GM21360 (cell line): ENCODE measurements around the gene PARP12.

Experiments
- ATAC-seq: cut with Tn5 transposase; IDR thresholded peaks from one replicate; pipeline ENCODE4 v1.9.1; 2021; ENCODE audit warnings: mild to moderate bottlenecking, moderate library complexity; ENCODE audit not compliant: unreplicated experiment

The PARP12 gene

GRCh38 chr7:140036224-140036962, 26.4 kb downstream of the PARP12 start:
- ATAC-seq = no peak

- ATAC-seq = no peak
These were observed 27.1 kb downstream of the PARP12 start for GRCh38 chr7:140035400-140036223.

- ATAC-seq = no peak
These were observed 28.3 kb downstream of the PARP12 start for GRCh38 chr7:140034421-140034820.

GRCh38 chr7:140033779-140034363, 28.9 kb downstream of the PARP12 start:
- no peak for ATAC-seq

- ATAC-seq = no peak
These were observed 29.7 kb downstream of the PARP12 start for GRCh38 chr7:140033036-140033435.

GRCh38 chr7:140031364-140031763, 31.4 kb downstream of the PARP12 start:
- no peak for ATAC-seq

- no peak for ATAC-seq
These were observed 33.7 kb downstream of the PARP12 start for GRCh38 chr7:140029072-140029471.

- no peak for ATAC-seq
These were observed 34.4 kb downstream of the PARP12 start for GRCh38 chr7:140028311-140028710.

GRCh38 chr7:140027858-140028257, 34.9 kb downstream of the PARP12 start:
- no peak for ATAC-seq

- no peak for ATAC-seq
These were observed 35.8 kb downstream of the PARP12 start for GRCh38 chr7:140026935-140027334.

GRCh38 chr7:140025814-140026433, 36.8 kb downstream of the PARP12 start:
- no peak for ATAC-seq

GRCh38 chr7:140025241-140025640, 37.5 kb downstream of the PARP12 start:
- no peak for ATAC-seq

- ATAC-seq = no peak
These were observed 38.2 kb downstream of the PARP12 start for GRCh38 chr7:140024585-140024984.

GRCh38 chr7:140023728-140024127, 39.0 kb downstream of the PARP12 start:
- no peak for ATAC-seq

GRCh38 chr7:140022582-140023211, 40.1 kb downstream of the PARP12 start:
- no peak for ATAC-seq

- ATAC-seq = no peak
These were observed 41.1 kb downstream of the PARP12 start for GRCh38 chr7:140021603-140022002.

- no peak for ATAC-seq
These were observed 43.1 kb downstream of the PARP12 start for GRCh38 chr7:140019606-140020005.

GRCh38 chr7:140019172-140019571, 43.6 kb downstream of the PARP12 start:
- no peak for ATAC-seq

- no peak for ATAC-seq
These were observed 44.4 kb downstream of the PARP12 start for GRCh38 chr7:140018125-140019043.

GRCh38 chr7:140017543-140017942, 45.2 kb downstream of the PARP12 start:
- no peak for ATAC-seq
